MM.1S (cell line): Measurements from ENCODE around the gene AMTN.

ENCODE experiments used
- DNase-seq: peaks from one replicate; pipeline ENCODE4 v3.0.0-alpha.2; 2015
- H2AFZ ChIP-seq: fragments of 300-600 bp; sonication (generic); 2 replicates; pipeline ENCODE4 v1.6.0; 2016; ENCODE audit warnings: antibody characterized with exemption, low read length
- H3F3A ChIP-seq: fragments of 300-600 bp; sonication (generic); 2 replicates; pipeline ENCODE4 v1.6.1; 2016; ENCODE audit warnings: mild to moderate bottlenecking, antibody characterized with exemption, low read length, moderate library complexity, mixed read lengths; ENCODE audit not compliant: insufficient read depth
- H3K27ac ChIP-seq: fragments of 300-600 bp; sonication (generic); 2 replicates; pipeline ENCODE4 v1.5.1; 2016; ENCODE audit warnings: mild to moderate bottlenecking, low read length
- H3K27me3 ChIP-seq: fragments of 300-600 bp; sonication (generic); replicated peaks from 2 replicates; pipeline ENCODE4 v1.6.0; 2016; ENCODE audit warnings: low read length; ENCODE audit not compliant: insufficient read depth
- H3K36me3 ChIP-seq: fragments of 300-600 bp; sonication (generic); replicated peaks from 2 replicates; pipeline ENCODE4 v1.6.1; 2016; ENCODE audit warnings: mild to moderate bottlenecking, low read length, mixed read lengths; ENCODE audit not compliant: insufficient read depth
- H3K4me1 ChIP-seq: fragments of 300-600 bp; sonication (generic); 2 replicates; pipeline ENCODE4 v1.6.1; 2016; ENCODE audit warnings: low read length, mixed read lengths
- H3K4me2 ChIP-seq: fragments of 300-600 bp; sonication (generic); 2 replicates; pipeline ENCODE4 v1.6.0; 2016; ENCODE audit warnings: low read depth, low read length
- H3K4me3 ChIP-seq: fragments of 300-600 bp; sonication (generic); 2 replicates; pipeline ENCODE4 v1.5.1; 2016; ENCODE audit warnings: low read length, mixed read lengths
- H3K79me2 ChIP-seq: fragments of 300-600 bp; sonication (generic); 2 replicates; pipeline ENCODE4 v1.6.1; 2016; ENCODE audit warnings: mixed run types, low read length, mixed read lengths
- H3K9ac ChIP-seq: fragments of 300-600 bp; sonication (generic); 2 replicates; pipeline ENCODE4 v1.6.1; 2016; ENCODE audit warnings: low read length, mixed read lengths
- H3K9me2 ChIP-seq: fragments of 300-600 bp; sonication (generic); replicated peaks from 2 replicates; pipeline ENCODE4 v1.6.1; 2016; ENCODE audit warnings: mild to moderate bottlenecking, low read length, mixed read lengths; ENCODE audit not compliant: insufficient read depth
- H3K9me3 ChIP-seq: fragments of 300-600 bp; sonication (generic); replicated peaks from 2 replicates; pipeline ENCODE4 v1.6.1; 2016; ENCODE audit warnings: mild to moderate bottlenecking, low read length, mixed read lengths; ENCODE audit not compliant: insufficient read depth
- H4K20me1 ChIP-seq: fragments of 300-600 bp; sonication (generic); 2 replicates; pipeline ENCODE4 v1.6.1; 2016; ENCODE audit warnings: mild to moderate bottlenecking, low read length, moderate library complexity, mixed read lengths; ENCODE audit not compliant: insufficient read depth
- EZH2 ChIP-seq: fragments of 300-600 bp; sonication (generic); optimal IDR thresholded peaks from 2 replicates; pipeline ENCODE3; 2017; ENCODE audit warnings: low read depth, mild to moderate bottlenecking, antibody characterized with exemption, low read length, mixed read lengths
- EZH2phosphoT487 ChIP-seq: fragments of 300-600 bp; sonication (generic); IDR thresholded peaks from 2 replicates; pipeline ENCODE4 v1.6.1; 2018; ENCODE audit warnings: antibody characterized with exemption, low read length
- TF ChIP-seq, protein P1 (sequence below): fragments of 300-600 bp; sonication (generic); IDR thresholded peaks from 2 replicates; pipeline ENCODE4 v1.5.1; 2016; ENCODE audit warnings: antibody characterized with exemption, low read length, mixed read lengths

The AMTN gene

DNA sequence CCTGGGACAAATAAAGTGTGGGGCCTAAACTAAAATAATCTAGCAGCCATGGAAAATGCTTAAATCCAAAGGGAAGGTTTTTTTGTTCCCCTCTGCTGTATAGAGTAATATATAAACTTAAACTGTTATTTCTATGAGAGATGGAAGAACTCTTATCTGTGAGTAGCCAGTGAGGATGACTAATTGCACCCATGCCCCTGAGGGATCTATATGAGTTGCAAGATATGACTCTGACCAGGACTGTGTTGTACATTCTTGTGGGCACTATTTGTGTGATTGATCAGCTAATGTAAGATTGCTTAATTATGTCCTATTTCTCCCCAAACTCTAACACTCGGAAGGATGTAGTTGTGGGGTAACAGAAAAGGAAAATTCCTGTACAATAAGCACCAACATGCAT lies 38.5 kb downstream of the AMTN start:
- DNase-seq = no peak
- TF ChIP-seq EZH2 = no peak
- no peak for TF ChIP-seq EZH2phosphoT487
- TF ChIP-seq, protein P1, sequence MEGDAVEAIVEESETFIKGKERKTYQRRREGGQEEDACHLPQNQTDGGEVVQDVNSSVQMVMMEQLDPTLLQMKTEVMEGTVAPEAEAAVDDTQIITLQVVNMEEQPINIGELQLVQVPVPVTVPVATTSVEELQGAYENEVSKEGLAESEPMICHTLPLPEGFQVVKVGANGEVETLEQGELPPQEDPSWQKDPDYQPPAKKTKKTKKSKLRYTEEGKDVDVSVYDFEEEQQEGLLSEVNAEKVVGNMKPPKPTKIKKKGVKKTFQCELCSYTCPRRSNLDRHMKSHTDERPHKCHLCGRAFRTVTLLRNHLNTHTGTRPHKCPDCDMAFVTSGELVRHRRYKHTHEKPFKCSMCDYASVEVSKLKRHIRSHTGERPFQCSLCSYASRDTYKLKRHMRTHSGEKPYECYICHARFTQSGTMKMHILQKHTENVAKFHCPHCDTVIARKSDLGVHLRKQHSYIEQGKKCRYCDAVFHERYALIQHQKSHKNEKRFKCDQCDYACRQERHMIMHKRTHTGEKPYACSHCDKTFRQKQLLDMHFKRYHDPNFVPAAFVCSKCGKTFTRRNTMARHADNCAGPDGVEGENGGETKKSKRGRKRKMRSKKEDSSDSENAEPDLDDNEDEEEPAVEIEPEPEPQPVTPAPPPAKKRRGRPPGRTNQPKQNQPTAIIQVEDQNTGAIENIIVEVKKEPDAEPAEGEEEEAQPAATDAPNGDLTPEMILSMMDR = no peak
- Histone ChIP-seq H3K4me1 (peaks cover 7% of the 10 kb centered on the region; the same call in 1 of the 2 replicates), H3F3A (no peaks in the 10 kb centered on the region), H3K36me3 (no peaks in the 10 kb centered on the region), H3K9ac (no peak overlapping the region), H3K79me2 (no peaks in the 10 kb centered on the region), H3K4me2 (no peak overlapping the region), H3K27ac (no peak overlapping the region), H3K9me2 (no peaks in the 10 kb centered on the region), H3K27me3 (no peaks in the 10 kb centered on the region), H2AFZ (no peak overlapping the region), H3K9me3 (no peaks in the 10 kb centered on the region), H4K20me1 (no peaks in the 10 kb centered on the region), H3K4me3 (no peak overlapping the region)

DNA sequence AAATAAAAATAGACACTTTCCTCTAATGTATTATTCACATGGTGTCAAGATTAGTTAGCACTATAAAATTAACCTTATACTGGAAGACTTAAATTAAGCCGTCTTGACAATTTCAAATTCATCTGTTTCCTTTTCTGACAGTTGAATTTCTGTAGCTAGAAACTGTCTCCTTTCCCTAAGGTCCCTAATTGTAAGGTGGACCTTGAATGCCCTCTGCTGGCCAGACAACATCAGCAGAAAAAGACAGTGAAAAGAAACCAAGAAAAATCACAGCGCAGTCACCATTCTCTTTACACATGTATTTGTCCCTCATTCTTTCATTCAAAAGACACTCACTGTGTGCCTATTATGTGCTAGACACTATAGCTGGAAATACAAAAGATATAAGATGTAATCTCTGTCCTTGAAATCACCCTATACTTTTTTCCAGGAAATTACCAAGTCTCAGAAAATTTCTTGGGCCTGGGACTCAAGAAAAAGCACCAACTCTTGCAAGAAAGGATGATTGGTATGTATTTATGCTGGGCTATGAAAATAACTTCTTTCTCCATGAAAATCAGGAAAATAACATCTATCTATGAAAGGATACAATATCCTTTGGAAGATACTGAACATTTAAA lies 41.0 kb downstream of the AMTN start:
- Histone ChIP-seq H3K4me2 (0 out of 2 replicates have a peak overlapping the region, but pooled peaks have one; percentile 0), H3K27me3 (no peaks in the 10 kb centered on the region), H2AFZ (no peak overlapping the region), H3K4me3 (no peak overlapping the region), H3K4me1 (peaks cover 7% of the 10 kb centered on the region; the same call in 1 of the 2 replicates), H3K79me2 (no peaks in the 10 kb centered on the region), H3K36me3 (no peaks in the 10 kb centered on the region), H3K9ac (no peak overlapping the region), H3F3A (no peaks in the 10 kb centered on the region), H3K9me2 (no peaks in the 10 kb centered on the region), H3K9me3 (no peaks in the 10 kb centered on the region), H3K27ac (no peak overlapping the region), H4K20me1 (no peaks in the 10 kb centered on the region)
- peak; percentile 63 for DNase-seq
- TF ChIP-seq, protein P1 = peak; percentile 86
- TF ChIP-seq EZH2 = no peak

DNA sequence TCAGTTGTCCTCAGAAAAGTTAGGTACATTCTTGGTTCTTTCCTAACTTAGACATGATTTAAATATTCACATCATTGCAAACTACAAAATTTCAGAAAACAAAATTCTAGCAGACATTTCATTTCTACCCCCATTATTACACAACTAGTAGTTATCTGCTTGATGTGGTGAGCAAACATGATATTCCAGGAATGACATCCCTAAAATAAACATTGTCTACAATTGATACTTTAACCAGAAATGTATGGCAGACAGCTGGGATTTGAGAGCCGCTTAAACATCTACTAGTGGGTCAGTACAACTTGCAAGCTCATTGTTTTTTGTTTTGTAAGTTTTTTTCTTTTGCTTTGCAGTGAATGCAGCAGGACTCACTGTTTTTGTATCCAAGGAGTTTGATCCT lies 41.6 kb downstream of the AMTN start:
- Histone ChIP-seq H3K27ac (no peak overlapping the region), H2AFZ (no peak overlapping the region), H3K4me1 (peaks cover 7% of the 10 kb centered on the region; the same call in 1 of the 2 replicates), H3K36me3 (no peaks in the 10 kb centered on the region), H3K9me2 (no peaks in the 10 kb centered on the region), H3F3A (no peaks in the 10 kb centered on the region), H4K20me1 (no peaks in the 10 kb centered on the region), H3K9me3 (no peaks in the 10 kb centered on the region), H3K4me2 (no peak overlapping the region), H3K27me3 (no peaks in the 10 kb centered on the region), H3K79me2 (no peaks in the 10 kb centered on the region), H3K4me3 (no peak overlapping the region), H3K9ac (no peak overlapping the region)
- TF ChIP-seq EZH2phosphoT487 (no peak), EZH2 (no peak)
- TF ChIP-seq, protein P1 = no peak
- DNase-seq = no peak
